HG02973 (cell line): ENCODE measurements around the gene TMEM270.

ENCODE experiments used
- ATAC-seq: cut with Tn5 transposase; IDR thresholded peaks from one replicate; pipeline ENCODE4 v1.9.1; 2021; ENCODE audit warnings: moderate library complexity; ENCODE audit not compliant: unreplicated experiment

TMEM270 gene

DNA sequence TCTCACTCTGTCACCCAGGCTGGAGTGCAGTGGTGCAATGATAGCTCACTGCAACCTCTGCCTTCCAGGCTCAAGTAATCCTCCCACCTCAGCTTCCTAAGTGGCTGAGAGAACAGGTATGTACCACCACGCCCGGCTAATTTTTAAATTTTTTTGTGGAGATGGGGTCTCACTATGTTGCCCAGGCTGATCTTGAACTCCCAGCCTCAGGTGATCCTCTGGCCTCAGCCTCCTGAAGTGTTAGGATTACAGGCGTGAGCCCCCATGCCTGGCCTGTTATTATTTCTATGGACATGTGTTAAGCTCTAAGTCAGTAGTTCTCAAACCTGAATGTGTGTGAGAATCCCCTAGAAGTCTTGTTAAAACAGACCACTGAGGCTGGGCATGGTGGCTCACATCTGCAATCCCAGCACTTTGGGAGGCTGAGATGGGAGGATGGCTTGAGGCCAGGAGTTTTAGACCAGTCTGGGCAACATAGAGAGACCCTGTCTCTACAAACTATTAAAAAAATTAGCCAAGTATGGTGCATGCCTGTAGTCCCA is 24.5 kb downstream of the TMEM270 start:
- no peak for ATAC-seq

DNA sequence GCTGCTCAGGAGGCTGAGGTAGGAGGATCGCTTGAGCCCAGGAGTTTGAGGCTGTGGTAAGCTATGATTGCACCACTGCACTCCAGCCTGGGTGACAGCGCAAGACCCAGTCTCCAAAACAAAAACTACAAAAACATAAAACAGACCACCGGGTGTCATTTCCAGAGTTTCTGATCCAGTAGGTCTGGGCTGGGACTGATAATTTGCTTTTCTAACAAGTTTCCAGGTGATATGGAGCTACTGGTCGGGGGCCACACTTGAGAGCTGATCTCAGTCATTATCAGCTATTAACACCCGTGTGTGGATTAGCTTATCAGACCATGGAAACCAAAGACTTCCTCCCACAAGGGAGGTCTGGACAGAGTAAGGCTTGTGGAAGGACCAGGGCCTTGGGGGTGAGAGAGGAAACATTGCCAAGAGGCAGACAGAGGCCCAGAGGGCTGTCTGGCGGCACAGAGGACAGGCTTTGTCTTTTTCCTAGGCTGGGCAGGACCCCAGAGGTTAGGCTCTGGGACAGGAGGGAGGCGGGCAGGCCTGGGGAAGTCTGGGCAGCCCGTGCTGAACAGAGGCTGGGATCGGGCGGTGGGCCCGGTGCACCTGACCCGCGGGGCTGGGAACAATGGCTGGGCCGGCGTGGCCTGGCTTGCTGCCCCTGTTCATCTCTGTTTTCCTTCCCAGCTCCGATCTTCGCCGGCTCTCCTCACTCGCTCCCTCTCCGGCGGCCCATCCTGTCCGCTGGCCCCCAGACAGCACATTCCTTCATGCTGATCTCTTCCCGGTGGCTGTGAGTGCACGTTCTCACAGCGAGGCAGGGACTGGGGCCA is 25.2 kb downstream of the TMEM270 start:
- no peak for ATAC-seq

DNA sequence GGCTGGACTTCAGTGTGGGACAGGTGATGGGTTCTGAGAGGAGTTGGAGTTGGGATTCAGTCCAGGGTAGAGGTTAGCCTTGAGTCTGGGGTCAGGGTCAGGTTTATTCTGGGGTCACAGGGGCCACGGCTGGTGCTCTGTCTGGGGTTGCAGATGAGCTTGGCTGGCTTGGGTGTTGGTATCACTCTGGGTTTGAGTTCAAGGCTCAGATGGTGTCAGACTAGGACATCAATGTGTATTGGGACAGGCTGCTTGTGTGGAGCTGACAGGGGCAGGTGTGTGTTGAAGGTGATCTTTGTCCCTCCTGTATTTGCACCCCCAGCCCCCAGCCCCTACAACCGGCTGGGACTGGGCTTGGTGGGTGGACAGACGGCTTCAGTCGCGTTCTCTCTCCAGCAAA is 26.8 kb downstream of the TMEM270 start:
- ATAC-seq, result no peak

DNA sequence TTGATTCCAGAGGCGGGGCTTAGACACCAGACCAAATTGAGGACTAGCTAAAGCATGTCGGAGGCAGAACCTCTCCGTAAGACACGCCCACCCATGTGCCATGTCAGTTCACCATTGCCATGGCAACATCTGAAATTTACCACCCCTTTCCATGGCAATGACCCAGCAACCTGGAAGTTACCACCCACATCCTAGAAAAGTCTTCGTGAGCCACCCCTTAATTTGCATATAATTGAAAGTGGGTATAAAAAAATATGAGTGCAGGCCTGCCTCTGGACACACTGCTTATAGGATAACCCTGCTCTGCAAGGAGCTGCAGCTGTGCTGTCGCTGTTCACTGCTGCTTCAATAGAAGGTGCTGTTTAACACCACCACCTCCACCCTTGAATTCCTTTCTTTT is 28.0 kb downstream of the TMEM270 start:
- no peak for ATAC-seq

DNA sequence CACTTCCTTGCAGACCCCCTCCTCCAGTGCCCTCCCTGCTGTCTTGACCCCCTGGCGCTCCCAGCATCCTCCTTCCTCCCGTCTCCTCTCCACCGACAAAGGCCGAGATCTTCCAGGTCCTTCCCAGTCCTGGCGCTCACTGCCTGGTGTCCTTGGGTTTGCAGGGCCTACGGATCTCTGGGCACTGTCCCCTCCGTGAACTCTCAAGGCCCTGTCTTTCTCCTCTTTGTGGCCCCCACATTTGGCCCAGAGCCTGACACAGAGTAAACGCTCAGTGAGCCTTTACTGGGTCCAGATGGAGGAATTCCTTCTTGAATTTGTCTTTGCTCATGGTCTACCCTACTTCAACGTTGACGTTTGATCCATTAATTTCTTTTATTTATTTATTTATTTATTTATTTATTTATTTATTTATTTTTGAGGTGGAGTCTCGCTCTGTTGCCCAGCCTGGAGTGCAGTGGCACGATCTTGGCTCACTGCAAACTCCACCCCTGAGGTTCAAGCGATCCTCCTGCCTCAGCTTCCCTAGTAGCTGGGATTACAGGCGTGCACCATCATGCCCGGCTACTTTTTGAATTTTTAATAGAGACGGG is 29.7 kb downstream of the TMEM270 start:
- no peak for ATAC-seq

DNA sequence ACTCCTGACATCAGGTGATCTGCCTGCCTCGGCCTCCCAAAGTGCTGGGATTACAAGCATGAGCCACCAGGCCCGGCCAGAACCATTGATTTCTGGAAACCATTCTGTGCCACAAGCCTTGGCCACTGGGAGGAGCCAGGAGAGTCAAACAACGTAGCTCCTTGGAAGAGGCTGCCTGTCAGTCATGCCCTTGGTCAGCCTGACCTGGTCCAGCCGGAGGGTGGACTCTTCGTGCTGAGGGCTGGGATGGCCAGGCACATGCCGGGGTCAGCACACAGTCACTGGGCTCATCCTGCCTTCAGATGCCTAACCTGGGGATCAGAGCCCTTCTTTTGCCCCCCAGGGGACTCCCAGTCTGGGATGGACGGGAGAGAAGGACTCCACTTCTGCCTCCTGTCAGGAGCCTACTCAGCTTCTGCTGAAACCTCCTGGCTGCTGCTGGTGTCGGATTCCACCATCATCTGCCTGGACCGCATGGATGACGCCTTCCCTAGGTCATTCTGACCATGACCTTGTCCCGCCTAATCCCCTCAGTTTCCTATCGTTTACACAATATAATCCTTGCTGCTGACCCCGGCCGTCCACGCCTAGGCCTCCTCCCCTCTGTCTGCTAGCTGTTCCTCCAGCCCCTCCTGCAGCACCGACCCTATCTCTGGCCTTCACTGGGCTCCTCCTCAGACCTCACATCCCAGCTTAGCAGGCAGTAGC is 30.4 kb downstream of the TMEM270 start:
- no peak for ATAC-seq

DNA sequence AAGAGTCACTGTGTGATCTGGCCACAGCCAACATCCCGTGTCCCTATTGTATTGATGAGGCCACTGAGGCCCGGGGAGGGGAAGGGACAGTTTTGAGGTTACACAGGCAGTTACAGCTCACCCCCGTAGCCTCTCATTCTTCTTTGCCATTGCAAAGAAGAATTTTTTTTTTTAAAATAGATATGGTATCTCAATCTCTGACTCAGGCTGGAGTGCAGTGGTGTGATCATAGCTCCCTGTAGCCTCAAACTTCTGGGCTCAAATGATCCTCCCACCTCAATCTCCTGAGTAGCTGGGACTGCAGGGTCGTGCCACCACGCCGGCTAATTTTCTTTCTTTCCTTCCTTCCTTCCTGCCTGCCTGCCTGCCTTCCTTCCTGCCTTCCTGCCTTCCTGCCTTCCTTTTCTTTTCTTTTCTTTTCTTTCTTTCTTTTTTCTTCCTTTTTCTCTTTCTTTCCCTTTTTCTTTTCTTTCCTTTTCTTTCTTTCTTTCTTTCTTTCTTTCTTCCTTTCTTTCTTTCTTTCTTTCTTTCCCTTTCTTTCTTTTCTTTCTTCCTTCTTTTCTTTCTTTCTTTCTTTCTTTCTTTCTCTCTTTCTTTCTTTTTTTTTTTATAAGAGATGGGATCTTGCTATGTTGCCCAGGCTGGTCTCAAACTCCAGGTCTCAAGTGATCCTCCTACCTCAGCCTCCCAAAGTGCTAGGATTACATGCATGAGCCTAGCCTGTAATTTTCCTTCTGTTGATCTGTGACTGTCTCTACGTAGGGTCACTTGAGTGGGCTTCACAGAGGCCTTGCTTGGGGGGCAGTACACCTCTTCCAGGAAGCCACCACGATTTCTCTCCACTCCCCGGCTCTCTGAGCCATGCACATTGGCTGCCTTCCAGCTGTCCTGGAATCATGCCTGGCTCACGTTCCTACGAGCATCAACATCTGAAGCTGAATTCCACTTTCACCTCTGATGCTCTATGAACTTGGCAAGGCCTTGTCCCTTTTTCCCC is 31.3 kb downstream of the TMEM270 start:
- ATAC-seq, result no peak

DNA sequence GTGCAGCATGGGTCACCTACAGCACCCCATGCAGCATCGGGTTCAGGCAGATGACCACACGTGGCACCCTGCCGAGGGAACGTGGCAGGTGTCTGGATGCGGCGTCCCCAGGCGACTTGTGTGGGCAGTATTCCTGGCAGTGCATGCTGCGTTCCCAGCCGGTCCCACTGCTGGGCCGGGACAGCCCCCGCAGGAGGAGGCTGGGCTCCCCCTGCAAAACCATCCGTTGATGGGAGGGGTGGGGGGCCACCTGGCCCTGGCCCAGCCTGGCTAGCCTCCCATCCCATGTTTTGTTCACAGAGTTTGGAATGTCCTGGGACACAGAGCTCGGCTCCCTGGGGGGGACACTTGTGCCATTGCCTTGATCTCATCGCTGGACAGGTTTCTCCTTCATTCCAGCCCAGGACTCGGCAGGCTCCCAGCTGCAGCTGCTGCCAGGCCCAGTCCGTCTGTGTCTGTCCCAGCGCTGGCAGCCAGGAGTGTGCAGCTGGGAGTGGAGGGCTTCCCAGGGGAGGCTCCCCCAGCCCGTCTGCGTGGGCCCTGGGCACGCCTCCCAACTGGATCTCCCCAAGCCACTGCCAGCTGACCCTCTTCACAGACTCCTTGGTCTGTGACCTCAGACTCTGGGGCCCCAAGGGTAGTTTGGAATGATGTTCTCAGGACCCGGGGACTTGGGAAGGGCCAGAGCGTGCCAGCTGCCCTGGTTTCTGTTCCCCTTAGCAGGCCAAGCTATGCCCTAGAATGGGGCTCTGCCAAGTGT is 32.6 kb downstream of the TMEM270 start:
- ATAC-seq, result no peak

DNA sequence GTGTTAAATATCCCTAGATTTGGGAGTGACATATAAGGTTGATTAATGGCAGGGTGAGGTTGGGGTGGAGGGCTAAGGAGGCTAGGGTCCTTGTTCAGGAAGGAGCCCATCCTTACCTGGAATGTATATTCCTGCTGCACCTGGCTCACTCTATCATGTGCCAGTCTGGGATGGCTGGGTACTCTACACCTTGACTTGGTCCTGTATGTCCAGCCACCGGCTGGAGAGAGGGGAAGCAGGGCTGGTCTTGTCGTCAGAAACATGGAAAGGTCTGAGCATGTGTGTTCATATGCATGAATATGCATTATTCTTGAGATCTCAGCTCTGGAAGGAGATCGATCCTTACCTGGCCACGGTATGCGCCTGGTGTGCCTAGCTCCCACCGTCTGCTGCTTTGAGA is 33.2 kb downstream of the TMEM270 start:
- ATAC-seq, result no peak

DNA sequence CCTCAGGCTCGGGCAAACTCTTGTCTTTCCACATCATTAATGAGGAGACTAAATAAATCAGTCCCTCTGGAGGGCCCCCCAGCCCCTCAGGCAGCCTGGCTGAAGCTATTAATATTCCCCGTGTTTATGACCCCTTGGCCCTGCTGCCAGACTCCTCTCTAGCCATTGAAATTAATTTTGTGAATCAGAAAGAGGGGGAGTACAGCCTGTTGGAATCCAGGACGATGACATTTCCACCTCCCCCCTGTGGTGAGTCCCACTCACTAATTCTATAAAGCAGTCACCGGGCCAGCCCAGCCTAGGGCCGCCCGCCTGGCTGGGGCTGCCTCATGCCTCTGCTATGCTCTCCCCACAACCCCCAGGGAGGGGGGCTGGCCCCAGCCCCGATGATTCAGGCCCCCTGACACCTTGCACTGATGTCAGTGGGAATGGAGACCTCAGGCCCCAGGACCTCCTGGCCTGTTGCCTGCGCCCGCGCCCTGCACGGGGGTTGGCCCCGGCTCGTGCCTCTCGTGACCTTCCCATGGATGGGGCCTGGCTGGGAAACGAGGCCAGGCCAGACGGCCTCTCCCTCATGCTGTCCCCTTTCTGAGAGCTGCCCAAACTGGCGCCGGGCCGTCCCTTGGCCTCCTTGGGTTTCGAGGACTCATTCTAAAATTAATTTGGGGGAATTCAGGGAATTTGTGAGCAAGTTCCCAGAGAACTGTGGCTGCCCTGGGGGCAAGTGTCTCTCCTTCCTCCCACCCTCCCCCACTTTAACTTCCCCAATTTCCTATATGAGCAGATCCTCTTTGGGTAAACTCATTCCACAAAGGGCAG is 34.0 kb downstream of the TMEM270 start:
- ATAC-seq, result no peak

DNA sequence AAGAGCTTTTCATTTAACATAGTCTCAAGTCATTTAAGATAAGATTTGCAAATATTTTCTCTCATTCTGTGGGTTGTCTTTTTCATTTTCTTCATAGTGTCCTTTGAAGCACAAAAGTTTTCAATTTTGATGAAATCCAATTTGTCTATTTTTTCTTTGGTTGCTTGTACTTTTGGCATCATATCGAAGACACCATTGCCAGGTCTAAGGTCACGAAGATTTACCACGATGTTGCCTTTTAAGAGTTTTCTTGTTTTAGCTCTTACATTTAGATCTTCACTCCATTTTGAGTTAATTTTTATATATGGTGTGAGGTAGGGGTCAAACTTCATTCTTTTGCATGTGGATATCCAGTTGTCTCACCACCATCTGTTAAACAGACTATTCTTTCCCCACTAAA is 34.7 kb downstream of the TMEM270 start:
- ATAC-seq, result no peak

DNA sequence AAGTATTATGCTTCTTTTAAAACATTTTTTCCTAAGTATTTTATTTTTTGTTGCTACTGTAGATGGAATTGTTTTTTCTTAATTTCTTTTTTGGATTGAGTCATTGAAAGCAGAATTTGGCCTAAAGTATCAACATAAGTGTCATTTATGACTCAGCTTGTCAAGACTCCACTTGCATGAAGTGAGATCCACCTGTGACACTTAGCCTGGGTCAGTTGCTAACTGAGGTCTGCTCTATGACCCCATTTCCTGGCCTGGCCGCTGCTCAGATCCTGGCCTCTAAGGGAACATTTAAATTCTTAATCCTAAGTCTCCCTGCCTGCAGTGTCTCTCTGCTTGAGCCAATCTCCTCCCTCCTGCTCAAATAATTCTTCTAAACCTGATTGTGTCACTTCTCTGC is 35.5 kb downstream of the TMEM270 start:
- ATAC-seq, result no peak

DNA sequence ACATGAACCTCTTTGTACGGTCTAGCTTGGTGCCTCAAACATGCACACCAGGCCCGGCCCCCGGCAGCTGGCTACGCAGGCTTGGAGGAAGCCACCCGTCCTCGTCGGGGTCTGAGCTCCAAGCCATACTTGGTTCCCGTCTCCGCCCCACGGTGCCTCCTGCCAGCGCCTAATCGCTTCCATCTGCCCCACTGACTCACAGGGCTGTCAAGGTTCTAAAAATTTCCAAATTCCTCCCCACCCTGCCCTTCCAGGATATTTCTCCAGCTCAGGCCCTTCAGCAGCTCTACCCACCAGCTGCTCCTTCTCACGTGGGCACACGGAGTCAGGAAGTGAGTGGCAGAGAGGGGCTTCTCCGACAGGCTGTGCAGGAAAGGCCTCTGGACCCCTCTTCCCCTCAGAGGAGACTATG is 38.8 kb downstream of the TMEM270 start:
- no peak for ATAC-seq

DNA sequence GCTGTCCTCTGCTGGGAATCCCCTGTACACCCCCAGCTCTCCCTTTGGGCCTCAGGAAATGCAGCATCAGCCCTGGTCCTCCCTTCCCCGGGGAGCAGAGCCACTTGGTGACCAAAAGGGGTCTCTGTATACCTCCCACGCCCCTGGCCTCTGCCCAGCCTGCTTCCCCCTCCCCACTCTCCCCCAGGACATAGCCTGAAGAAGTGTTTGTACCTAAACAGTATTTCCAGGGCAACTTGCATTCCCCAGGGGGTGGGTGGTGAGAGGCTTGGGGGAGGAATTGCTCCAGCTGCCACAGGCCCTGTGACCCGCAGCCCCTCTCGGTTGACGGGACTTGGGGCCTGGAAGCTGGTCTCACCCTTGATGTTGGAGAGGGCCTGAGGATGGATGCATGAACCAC is 39.3 kb downstream of the TMEM270 start:
- no peak for ATAC-seq

DNA sequence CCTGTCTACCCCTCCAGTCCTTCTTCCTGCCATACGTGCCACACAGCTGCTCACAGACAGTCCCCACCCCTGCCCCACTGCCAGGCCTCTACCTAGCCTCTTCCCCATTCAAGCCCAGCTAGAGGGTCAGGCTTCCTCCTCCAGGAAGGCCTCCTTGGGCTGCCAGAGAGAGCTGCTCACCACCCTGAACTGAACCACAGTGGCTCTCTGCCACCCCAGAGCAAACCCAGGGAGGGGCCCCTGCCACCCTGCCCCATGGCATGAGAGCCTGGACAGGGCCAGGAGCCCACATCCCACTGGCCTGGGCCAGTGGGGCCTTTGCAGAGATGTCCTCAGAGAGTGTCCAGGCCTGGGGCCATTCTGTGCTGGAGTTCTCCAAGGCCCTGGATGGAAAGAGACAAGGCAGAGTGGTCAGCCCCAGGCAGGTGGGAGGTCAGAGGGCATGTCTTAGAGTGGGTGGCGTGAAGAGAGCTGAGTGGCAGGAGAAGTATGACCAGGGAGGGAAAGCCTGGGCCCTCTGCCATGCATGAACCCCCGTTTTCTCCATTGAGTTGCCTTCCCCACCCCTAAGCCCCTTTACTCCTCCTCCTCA is 40.4 kb downstream of the TMEM270 start:
- no peak for ATAC-seq

DNA sequence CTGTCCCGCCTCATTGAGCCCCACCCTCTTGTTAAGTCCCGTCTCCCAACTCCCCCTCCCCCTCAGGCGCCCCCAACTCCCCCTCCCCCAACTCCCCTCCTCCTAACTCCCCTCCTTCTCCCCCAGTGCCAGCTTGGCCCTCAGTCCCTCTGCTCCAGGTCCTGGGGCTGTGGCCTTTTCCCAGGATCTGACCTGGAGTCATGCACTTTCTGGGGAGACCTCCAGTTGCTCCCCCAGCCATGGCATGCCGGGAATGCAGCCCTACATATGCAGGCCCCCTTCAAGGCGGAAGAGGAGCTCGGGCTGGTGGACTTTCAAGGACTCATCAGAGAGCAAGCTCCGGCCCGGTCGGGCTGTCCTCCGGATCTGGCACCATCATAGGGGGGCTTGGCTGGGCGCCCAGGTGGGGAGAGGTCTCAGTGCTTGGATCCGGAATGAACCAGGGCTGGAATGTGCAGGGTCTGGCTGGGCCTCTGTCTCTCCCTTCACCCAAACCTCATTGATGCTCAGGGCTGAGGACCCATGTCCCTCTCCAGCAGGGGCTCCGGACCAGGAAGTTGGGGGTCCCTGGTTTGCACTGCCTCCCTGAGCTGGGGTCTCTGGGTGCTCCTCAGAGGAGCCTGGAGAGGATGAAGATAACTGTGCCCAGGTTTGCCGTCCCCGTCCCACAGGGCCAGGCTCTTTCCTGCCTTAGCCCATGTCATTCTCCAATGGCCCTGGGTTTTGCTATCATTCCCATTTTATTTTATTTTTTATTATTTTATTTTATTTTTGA is 41.1 kb downstream of the TMEM270 start:
- ATAC-seq, result no peak

DNA sequence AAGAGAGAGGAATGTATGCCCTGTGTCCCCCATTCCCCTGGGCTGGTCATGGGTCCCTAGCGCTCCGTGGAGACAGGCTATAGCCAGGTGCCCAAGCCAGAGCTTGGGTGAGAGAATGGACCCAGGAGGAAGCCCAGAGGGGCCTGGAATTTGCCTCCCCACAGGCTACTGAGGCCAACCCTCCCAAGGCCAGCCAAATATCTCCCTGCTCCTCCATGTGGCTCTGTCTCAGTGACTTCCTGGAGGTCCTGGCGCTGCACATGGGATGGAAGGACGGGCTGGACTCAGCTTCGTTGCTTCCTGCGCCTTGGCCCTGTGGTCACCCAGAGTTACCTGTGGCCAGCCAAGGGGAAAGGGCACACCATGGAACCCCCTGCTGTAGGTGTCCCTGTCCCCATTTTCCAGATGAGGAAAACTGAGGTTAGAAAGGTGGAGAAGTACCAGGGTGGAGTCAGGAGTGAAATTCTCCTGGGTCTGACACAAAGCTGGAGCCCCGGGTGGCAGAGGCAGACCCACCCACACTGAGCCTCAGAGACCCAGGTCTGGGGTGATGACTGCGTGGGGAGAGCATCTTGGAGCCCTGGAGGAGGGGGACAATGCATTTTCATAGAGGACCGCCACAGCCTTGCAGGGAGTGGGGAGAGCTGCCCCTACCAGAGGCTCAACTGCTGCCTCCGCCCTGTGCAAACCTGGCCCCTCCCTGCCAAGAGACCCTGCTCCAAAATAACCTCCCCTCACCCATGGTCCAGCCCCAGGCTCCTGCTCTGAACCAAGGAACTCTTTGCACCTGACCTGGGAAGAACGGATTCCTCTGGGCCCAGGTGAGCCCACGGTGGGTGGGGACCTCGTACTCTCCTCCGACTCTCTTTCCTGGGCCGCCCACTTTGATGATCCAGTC is 42.6 kb downstream of the TMEM270 start:
- ATAC-seq, result no peak
